Endothelial cell of coronary artery (primary cell): ENCODE results near the gene DPPA4. TPM values are rescaled to one million over a fixed set of nuclear protein-coding genes. Genes with fewer than 3 reads are reported as not detected.

Experiments used
- total RNA-seq: library from RNA; depleted of rRNA; stranded (reverse); fragments of >200 nt; gene quantifications from 2 replicates; pipeline ENCODE4 v1.2.3, GENCODE V29; 2014

DPPA4 gene
- not detected in 2 replicates for total RNA-seq

GRCh38 chr3:109337393-109337792 is at the start of gene DPPA4:
TSS of gene DPPA4 (minus strand) at chr3:109337546. CDS start at chr3:109337517, 29 bp downstream.

GRCh38 chr3:109316162-109316730 is 21.1 kb downstream of the DPPA4 start, which contains the start of gene DPPA2:
TSS of gene DPPA2 (minus strand) at chr3:109316517. CDS start at chr3:109314542, 1,975 bp downstream.

Other genes starting within 250 kb of the DPPA4 start
- not detected in 2 replicates for gene MORC1, start 219.4 kb downstream of the DPPA4 start, total RNA-seq
- gene C3orf85, start 200.8 kb downstream of the DPPA4 start, total RNA-seq, result not detected in 2 replicates
- gene DPPA2, start 21.0 kb downstream of the DPPA4 start, total RNA-seq, result not detected in 2 replicates